ENCODE measurements around the gene LAMTOR1.
"Not testable (repeated sequence)": the region's sequence is repeated elsewhere in the genome, so short reads cannot be mapped to it uniquely, and the experiment has no call there.

Gene LAMTOR1

DNA sequence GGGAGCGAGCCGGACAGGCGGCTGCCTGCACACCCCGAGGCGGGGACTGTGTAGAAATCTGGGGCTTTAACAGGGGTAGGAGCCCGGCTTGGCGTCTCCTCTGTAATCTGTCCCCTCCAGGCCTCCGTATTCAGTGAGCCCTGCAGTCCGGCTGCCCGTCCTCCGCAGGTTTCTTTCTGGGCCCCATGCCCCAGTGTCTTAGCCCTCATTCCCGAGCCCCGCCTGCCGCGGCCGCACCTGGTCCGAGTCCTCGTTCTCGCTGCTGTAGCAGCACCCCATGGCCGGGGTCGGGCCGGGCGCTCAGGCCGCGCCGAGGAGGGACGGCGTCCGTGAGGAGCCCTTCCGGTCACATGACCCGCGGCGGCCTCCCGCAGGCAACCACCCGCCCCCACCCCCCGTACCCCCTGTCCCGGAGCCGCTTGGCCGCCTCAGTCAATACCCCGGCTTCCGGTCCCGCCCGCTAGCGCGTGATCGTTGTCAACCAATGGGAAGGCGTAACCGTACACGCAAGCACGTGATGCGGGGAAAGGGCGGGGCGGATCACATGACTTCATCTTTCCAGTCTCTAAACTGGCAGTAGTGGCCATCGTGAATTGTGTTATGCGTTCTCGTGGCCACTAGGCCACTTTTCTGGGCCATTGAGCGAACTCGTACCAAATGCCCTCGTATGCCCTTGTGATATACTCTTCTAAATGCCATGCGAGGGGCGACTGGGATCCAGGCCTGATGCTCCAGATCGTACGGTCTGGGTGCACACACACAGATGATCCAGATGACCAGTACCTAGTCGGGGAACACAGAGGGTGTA, at the start of gene LAMTOR1:
Gene LAMTOR1 (minus strand): TSS at position 352 of the 808 bp plus-strand sequence. CDS start 73 bp downstream, at position 279.
- H3K27ac Mint-ChIP-seq = peak within 1 kb of the TSS; percentile 97
- H3K4me3 Mint-ChIP-seq = peak within 1 kb of the TSS; percentile 98
- no peaks in the 10 kb centered on the region for H3K9me3 Mint-ChIP-seq (ENCODE audit: low read depth)
- peaks cover 6% of the 10 kb centered on the region for H3K36me3 Mint-ChIP-seq
- H3K27me3 Mint-ChIP-seq = no peaks in the 10 kb centered on the region
- H3K4me1 Mint-ChIP-seq (ENCODE audit: low read depth) = peaks cover 45% of the 10 kb centered on the region

DNA sequence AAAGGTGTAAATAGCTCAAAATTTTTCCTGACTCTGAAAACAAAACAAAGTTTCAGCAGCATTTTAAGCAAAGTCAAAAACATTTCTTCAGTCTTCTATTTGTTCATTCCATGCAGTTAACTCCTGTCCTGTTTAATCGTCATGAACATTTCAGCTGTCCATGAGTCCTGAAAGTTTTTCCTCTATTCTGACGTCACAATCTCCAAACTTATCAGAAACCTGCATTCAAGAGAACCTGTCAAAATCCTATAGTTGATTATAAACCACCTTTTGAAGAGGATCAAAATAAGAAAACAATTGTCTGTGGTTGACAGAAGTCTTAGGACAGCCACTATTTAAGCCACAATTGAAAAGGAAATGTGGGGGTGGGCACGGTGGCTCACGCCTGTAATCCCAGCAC, 47.8 kb upstream of the LAMTOR1 start:
- Mint-ChIP-seq H3K36me3 (no peaks in the 10 kb centered on the region), H3K27ac (no peak overlapping the region), H3K4me1 (ENCODE audit: low read depth) (no peaks in the 10 kb centered on the region), H3K27me3 (peaks cover 2% of the 10 kb centered on the region), H3K4me3 (no peak overlapping the region), H3K9me3 (ENCODE audit: low read depth) (no peaks in the 10 kb centered on the region)

DNA sequence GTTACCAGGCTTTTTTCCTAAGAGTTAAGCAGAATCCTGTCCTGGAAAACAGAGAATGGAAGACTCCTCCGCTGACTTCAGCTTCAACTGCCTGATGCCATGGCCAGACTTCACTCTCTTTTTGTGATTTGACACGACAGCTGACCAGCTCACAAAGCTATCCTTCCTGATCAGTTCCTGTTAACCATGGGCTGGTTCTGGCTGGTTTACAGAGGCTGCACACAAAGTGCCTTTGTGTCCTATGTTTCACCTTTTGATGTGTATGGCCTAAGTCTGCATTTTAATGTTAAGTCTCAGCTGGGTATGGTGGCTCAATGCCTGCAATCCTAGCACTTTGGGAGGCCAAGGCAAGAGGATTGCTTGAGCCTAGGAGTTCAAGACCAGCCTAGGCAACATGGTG, 43.5 kb upstream of the LAMTOR1 start:
- H3K27ac Mint-ChIP-seq = no peak overlapping the region
- peaks cover 2% of the 10 kb centered on the region for H3K27me3 Mint-ChIP-seq
- no peaks in the 10 kb centered on the region for H3K36me3 Mint-ChIP-seq
- H3K9me3 Mint-ChIP-seq (ENCODE audit: low read depth) = no peaks in the 10 kb centered on the region
- peaks cover 4% of the 10 kb centered on the region for H3K4me1 Mint-ChIP-seq (ENCODE audit: low read depth)
- no peak overlapping the region for H3K4me3 Mint-ChIP-seq

DNA sequence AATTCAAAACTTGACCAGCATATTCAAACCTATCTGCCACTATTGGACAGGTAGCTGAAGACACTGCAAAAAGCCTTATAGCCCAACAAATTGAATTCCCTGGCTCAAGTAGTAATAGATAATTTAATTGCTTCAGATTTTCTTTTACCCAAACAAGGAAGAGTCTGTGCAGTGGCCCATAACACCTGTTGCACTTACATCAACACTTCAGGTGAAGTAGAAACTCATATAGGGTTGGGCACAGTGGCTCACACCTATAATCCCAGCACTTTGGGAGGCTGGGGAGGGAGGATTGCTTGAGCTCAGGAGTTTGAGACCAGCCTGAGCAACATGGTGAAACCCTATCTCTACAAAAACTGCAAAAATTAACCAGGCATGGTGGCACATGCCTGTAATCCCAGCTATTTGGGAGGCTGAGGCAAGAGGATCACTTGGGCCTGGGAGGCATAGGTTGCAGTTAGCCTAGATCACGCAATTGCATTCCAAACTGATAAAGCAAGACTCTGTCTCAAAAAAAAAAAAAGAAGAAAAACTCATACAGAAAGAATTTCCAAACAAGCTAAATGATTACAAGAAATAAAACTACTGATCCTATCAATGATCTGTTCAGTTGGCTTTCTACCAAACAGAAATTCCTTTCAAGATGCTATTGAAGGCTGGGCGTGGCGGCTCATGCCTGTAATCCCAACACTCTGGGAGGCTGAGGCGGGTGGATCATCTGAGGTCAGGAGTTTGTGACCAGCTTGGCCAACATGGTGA, 41.9 kb upstream of the LAMTOR1 start:
- H3K27ac Mint-ChIP-seq = no peak overlapping the region
- H3K4me1 Mint-ChIP-seq (ENCODE audit: low read depth) = peaks cover 11% of the 10 kb centered on the region
- no peak overlapping the region for H3K4me3 Mint-ChIP-seq
- H3K36me3 Mint-ChIP-seq = no peaks in the 10 kb centered on the region
- no peaks in the 10 kb centered on the region for H3K9me3 Mint-ChIP-seq (ENCODE audit: low read depth)
- no peaks in the 10 kb centered on the region for H3K27me3 Mint-ChIP-seq

DNA sequence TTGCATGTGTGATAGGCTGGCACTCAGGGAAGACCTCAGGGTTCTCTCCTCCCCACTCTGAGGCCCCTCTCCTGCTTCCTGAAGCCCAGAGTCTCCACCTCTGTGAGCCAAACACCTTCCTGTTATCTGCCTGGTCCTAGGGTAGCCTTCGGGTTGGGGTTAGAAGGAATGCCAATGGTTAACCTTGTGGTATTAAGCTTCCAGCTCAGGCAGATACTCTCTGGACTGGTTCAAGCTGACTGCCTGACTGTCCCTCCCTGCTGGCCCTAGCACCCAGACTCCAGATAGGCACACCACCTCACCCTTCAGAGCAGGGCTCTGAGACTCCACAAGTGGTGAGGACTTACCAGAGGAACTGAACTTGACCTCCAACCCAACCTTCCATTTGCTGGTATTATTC, 39.4 kb upstream of the LAMTOR1 start:
- not testable (repeated sequence) for H3K9me3 Mint-ChIP-seq (ENCODE audit: low read depth); H3K4me3 Mint-ChIP-seq; H3K27me3 Mint-ChIP-seq; H3K27ac Mint-ChIP-seq; H3K36me3 Mint-ChIP-seq
- H3K4me1 Mint-ChIP-seq (ENCODE audit: low read depth) = peaks cover 11% of the 10 kb centered on the region

DNA sequence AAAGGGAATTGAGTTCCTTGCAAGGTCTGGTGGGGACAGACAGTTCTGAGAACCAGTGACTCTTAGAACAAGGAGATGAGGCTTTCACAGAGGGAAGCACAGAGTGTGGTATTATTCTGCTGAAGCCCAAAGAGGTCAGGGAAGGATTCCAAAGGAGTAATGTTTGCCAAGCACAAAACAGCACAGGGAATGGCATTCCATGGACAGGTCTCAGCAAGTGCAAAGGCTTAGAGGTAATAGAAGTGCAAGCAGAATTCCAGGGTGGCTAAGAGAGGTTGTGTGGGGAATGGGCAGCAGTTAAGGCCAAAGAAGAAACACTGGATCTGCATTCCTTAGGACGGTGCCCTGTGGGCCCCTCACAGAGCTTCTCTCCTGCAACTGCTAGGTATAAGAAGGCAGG, 39.0 kb upstream of the LAMTOR1 start:
- H3K27ac Mint-ChIP-seq; H3K27me3 Mint-ChIP-seq; H3K36me3 Mint-ChIP-seq; H3K4me3 Mint-ChIP-seq; H3K9me3 Mint-ChIP-seq (ENCODE audit: low read depth): not testable (repeated sequence)
- peaks cover 11% of the 10 kb centered on the region for H3K4me1 Mint-ChIP-seq (ENCODE audit: low read depth)

DNA sequence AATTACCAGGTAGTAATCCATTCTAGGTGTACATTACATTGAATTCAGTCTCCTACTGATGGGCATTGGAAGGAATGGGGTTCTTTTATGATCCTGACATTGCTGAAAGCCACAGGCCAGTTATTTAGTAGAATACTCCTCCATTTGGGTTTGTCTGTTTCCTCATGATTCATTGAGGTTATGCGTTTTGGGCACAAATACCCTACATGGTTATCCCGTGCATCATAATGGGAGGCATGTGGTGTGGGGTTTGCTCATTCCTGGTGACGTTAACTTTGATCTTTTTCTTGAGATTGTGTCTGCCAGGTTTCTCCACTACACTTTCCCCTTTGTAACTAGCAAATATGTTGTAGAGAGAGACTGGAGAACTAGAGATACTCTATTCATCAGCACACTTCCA, 38.0 kb upstream of the LAMTOR1 start:
- peaks cover 11% of the 10 kb centered on the region for H3K4me1 Mint-ChIP-seq (ENCODE audit: low read depth)

DNA sequence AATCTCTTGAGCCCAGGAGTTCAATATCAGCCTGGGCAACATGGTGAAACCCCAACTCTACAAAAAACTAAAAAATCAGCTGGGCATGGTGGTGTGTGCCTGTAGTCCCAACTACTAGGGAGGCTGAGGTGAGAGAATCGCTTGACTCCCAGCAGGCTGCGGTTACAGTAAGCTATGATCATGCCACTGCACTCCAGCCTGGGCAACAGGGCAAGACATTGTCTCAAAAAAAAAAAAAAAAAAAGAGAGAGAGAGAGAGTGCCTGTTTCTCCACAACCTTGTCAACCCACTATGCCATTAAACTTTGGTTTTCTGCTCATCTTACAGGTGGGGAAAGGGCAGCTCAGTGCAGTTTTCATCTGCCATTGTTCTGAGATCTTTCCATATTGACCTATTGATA, 37.6 kb upstream of the LAMTOR1 start:
- Mint-ChIP-seq H3K4me1 (ENCODE audit: low read depth) (peaks cover 11% of the 10 kb centered on the region), H3K27ac (no peak overlapping the region), H3K27me3 (peaks cover 3% of the 10 kb centered on the region), H3K36me3 (no peaks in the 10 kb centered on the region), H3K9me3 (ENCODE audit: low read depth) (no peaks in the 10 kb centered on the region), H3K4me3 (no peak overlapping the region)

More for the DNA sequence above, 38.0 kb upstream of the LAMTOR1 start:
- Mint-ChIP-seq H3K9me3 (ENCODE audit: low read depth) (no peaks in the 10 kb centered on the region), H3K4me3 (no peak overlapping the region), H3K27ac (no peak overlapping the region), H3K36me3 (no peaks in the 10 kb centered on the region), H3K27me3 (peaks cover 3% of the 10 kb centered on the region)

DNA sequence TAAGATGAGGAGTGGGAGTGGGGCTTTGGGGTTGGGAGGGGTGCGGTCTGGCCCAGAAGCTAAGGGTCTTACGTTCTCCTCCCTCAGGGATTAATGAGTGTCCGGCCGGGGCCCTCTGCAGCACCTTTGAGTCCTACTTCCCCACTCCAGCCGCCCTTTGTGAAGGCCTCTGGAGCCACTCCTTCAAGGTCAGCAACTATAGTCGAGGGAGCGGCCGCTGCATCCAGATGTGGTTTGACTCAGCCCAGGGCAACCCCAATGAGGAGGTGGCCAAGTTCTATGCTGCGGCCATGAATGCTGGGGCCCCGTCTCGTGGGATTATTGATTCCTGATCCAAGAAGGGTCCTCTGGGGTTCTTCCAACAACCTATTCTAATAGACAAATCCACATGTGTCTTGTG, 36.4 kb upstream of the LAMTOR1 start:
- H3K36me3 Mint-ChIP-seq = no peaks in the 10 kb centered on the region
- H3K4me1 Mint-ChIP-seq (ENCODE audit: low read depth) = peaks cover 11% of the 10 kb centered on the region
- H3K27me3 Mint-ChIP-seq = peaks cover 3% of the 10 kb centered on the region
- H3K9me3 Mint-ChIP-seq (ENCODE audit: low read depth) = no peaks in the 10 kb centered on the region
- no peak overlapping the region for H3K4me3 Mint-ChIP-seq
- no peak overlapping the region for H3K27ac Mint-ChIP-seq

DNA sequence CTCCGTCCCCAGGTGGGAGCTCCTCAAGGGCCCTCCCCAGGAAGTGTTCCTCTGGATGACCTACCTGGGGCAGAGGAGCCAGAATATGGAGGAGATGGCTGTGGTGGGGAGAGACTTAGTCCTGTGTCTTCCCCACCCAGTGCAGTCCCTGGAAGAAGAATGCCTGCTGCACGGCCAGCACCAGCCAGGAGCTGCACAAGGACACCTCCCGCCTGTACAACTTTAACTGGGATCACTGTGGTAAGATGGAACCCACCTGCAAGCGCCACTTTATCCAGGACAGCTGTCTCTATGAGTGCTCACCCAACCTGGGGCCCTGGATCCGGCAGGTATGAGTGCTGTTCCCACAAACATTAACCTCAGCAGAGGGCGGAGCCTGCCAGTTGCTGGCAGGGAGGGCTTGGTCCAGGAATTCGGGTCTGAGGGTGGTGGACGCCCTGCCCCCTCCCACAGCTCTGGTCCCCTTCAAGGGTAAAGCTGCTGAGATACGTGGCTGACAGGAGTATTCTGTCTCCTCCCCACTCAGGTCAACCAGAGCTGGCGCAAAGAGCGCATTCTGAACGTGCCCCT, 35.8 kb upstream of the LAMTOR1 start:
- Mint-ChIP-seq H3K9me3 (ENCODE audit: low read depth) (no peaks in the 10 kb centered on the region), H3K4me1 (ENCODE audit: low read depth) (peaks cover 10% of the 10 kb centered on the region), H3K27ac (no peak overlapping the region), H3K4me3 (no peak overlapping the region), H3K27me3 (peaks cover 3% of the 10 kb centered on the region), H3K36me3 (no peaks in the 10 kb centered on the region)

DNA sequence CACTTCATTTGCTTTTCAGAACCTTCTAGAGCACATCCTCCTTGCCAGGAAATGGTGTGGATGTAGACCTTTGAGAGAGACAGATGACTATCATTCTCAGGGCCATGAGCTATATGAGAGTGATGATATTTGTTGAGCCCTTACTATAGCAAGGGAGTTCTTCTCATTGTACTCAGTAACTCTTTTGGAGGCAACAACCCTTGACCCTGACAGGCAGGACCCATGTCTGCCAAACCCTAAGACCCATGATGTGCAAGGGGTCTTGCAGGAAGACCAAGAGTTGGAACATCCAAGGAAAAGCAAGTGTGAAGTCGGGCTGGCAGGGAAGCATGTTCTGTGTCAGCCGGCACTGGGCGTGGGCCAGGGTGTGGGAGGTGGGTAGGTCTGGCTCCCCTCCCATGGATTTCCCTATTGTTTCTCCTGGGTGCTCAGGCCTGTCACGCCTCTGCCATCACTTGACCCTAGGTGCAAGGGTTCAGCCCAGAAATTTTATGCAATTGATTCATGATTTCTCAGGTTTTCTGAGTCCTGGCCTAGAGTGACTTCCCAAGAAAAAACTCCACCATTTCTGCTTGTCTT, 33.7 kb upstream of the LAMTOR1 start:
- Mint-ChIP-seq H3K4me1 (ENCODE audit: low read depth) (peaks cover 7% of the 10 kb centered on the region), H3K27ac (no peak overlapping the region), H3K9me3 (ENCODE audit: low read depth) (no peaks in the 10 kb centered on the region), H3K4me3 (no peak overlapping the region), H3K27me3 (peaks cover 5% of the 10 kb centered on the region), H3K36me3 (no peaks in the 10 kb centered on the region)

DNA sequence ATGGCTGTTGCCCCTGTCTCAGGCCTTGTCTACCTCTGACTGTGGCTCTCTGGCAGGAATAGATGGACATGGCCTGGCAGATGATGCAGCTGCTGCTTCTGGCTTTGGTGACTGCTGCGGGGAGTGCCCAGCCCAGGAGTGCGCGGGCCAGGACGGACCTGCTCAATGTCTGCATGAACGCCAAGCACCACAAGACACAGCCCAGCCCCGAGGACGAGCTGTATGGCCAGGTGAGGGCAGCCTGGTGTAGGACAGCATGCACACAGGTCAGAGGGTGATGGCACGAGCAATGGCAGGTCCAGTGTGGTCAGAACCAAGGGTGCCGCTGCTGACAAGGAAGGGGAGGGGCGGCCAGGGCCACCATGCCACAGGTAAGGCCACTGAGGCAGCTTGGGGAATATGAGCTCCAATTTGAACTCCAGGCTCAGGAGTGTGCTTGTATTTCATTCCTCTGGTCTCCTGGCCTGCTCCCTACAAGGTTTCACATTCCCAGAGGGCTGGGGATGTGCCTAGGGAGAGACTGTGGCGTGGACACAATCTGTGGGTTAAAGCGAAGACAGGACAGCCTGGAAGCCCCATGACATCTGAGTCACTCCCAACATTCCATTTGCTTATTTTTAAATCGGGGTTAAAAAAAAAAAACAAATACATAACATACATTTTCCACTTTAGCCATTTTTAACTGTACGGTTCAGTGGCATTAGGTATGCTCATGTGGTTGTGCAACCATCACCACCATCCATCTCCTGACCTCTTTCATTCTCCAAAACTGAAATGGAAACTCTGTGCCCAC, 33.0 kb upstream of the LAMTOR1 start:
- H3K4me1 Mint-ChIP-seq (ENCODE audit: low read depth) = peaks cover 3% of the 10 kb centered on the region
- no peak overlapping the region for H3K27ac Mint-ChIP-seq

DNA sequence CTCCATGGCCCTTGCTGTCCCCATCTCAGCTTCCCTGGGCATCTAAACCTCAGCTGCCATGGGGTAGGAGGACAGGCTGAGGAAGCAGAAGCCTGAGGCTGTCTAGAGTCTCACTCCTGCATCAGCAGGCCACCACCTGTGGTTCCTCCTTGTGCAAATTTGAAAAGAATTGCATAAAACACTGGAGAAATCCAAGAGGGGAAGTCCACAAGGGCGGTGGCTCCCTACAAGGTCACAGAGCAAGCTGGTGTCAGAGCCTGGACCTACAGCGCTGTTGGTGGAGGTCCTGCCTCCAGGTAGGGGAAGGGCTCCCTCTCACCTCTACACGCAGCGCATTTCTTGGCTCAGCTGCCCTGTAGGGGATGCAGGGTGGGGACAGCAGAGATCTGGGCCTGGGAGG, 32.4 kb upstream of the LAMTOR1 start, which contains the start of gene FOLR3:
Gene FOLR3 (plus strand): TSS at position 253 of the 400 bp plus-strand sequence. CDS start 228 bp downstream, outside the sequence.
- not testable (repeated sequence) for H3K4me3 Mint-ChIP-seq; H3K36me3 Mint-ChIP-seq; H3K27me3 Mint-ChIP-seq; H3K9me3 Mint-ChIP-seq (ENCODE audit: low read depth); H3K27ac Mint-ChIP-seq; H3K4me1 Mint-ChIP-seq (ENCODE audit: low read depth)

More for the DNA sequence above, 33.0 kb upstream of the LAMTOR1 start:
- Mint-ChIP-seq H3K9me3 (ENCODE audit: low read depth) (no peaks in the 10 kb centered on the region), H3K27me3 (peaks cover 5% of the 10 kb centered on the region), H3K36me3 (no peaks in the 10 kb centered on the region), H3K4me3 (no peak overlapping the region)

DNA sequence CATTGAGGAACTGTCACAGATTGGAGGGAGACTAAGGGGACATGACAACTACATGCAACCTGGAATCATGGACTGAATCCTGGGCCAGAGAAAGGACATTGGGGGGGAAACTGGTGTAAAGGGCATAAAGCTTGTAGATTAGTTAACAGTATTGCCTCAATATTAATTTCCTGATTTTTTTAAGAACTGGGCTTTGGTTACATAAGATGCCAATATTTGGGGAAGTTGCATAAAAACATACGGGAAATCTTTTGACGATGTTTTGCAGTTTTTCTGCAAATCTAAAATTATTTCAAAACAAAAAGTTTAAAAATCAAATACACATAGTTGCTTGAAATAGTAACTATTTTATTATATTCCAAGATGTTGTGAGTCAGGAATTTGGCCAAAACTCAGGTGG, 29.5 kb upstream of the LAMTOR1 start:
- peaks cover 14% of the 10 kb centered on the region for H3K9me3 Mint-ChIP-seq (ENCODE audit: low read depth)
- peaks cover 4% of the 10 kb centered on the region for H3K27me3 Mint-ChIP-seq
- no peaks in the 10 kb centered on the region for H3K4me1 Mint-ChIP-seq (ENCODE audit: low read depth)
- H3K4me3 Mint-ChIP-seq = no peak overlapping the region
- peaks cover 14% of the 10 kb centered on the region for H3K36me3 Mint-ChIP-seq
- no peak overlapping the region for H3K27ac Mint-ChIP-seq
